WTC11 (cell line): ENCODE data around the gene CTDSPL. TPM values are rescaled to one million over a fixed set of nuclear protein-coding genes. Genes with fewer than 3 reads are reported as not detected.

Experiments
- ATAC-seq: fragments of 200-7000 bp; cut with Tn5 transposase; 2 replicates; pipeline ENCODE4 v1.10.0; 2021; ENCODE audit warnings: mild to moderate bottlenecking, moderate library complexity
- CTCF ChIA-PET: fragments of 300-600 bp; sonication (Branson Sonifier 250); formaldehyde crosslinking; loops from one replicate; lab custom pipeline; 2021; ENCODE audit warnings: antibody characterized with exemption; lab: Charles Lee
- POLR2A ChIA-PET: fragments of 350-600 bp; sonication (Branson Sonifier 250); formaldehyde crosslinking; loops from one replicate; lab custom pipeline; 2021; ENCODE audit warnings: antibody characterized with exemption; lab: Charles Lee
- DNase-seq: peaks from one replicate; pipeline ENCODE4 v3.0.0; 2021; ENCODE audit warnings: low spot score
- H3K27ac Mint-ChIP-seq: 2 replicates; pipeline ENCODE4 v1.8.0; 2021; ENCODE audit warnings: mixed read lengths
- H3K27me3 Mint-ChIP-seq: 2 replicates; pipeline ENCODE4 v1.8.0; 2021; ENCODE audit warnings: low read depth, mild to moderate bottlenecking, moderate library complexity, mixed read lengths
- H3K36me3 Mint-ChIP-seq: 2 replicates; pipeline ENCODE4 v1.8.0; 2021; ENCODE audit warnings: mixed read lengths
- H3K4me1 Mint-ChIP-seq: 2 replicates; pipeline ENCODE4 v1.8.0; 2022; ENCODE audit warnings: mixed read lengths
- H3K4me3 Mint-ChIP-seq: 2 replicates; pipeline ENCODE4 v1.8.0; 2021; ENCODE audit warnings: mild to moderate bottlenecking, moderate library complexity, mixed read lengths
- H3K9me3 Mint-ChIP-seq: 2 replicates; pipeline ENCODE4 v1.8.0; 2021; ENCODE audit warnings: mixed read lengths
- ESRRA ChIP-seq: sonication (generic); formaldehyde crosslinking; IDR thresholded peaks from 2 replicates; pipeline ENCODE4 v1.8.1; 2022; ENCODE audit warnings: mild to moderate bottlenecking, missing genetic modification reagents, borderline replicate concordance
- ETV6 ChIP-seq: sonication (generic); formaldehyde crosslinking; IDR thresholded peaks from 2 replicates; pipeline ENCODE4 v1.8.1; 2022; ENCODE audit warnings: mild to moderate bottlenecking, missing genetic modification reagents
- GABPB1 ChIP-seq: sonication (generic); formaldehyde crosslinking; IDR thresholded peaks from 2 replicates; pipeline ENCODE4 v1.8.1; 2023; ENCODE audit warnings: mild to moderate bottlenecking, missing genetic modification reagents
- NR3C1 ChIP-seq: sonication (generic); formaldehyde crosslinking; conservative IDR thresholded peaks from 2 replicates; pipeline ENCODE4 v1.8.1; 2023; ENCODE audit warnings: low read depth, mild to moderate bottlenecking, missing genetic modification reagents
- PRRX2 ChIP-seq: fragments of 250-450 bp; sonication (Bioruptor Pico); IDR thresholded peaks from 2 replicates; pipeline ENCODE4 v1.8.0; 2021; ENCODE audit warnings: mild to moderate bottlenecking
- SOX15 ChIP-seq: fragments of 250-450 bp; sonication (Bioruptor Pico); IDR thresholded peaks from 2 replicates; pipeline ENCODE4 v1.9.0; 2021; ENCODE audit warnings: mild to moderate bottlenecking
- TEAD4 ChIP-seq: sonication (generic); formaldehyde crosslinking; IDR thresholded peaks from 2 replicates; pipeline ENCODE4 v1.8.0; 2022; ENCODE audit warnings: mild to moderate bottlenecking, missing genetic modification reagents
- ZBTB21 ChIP-seq: sonication (generic); formaldehyde crosslinking; IDR thresholded peaks from 2 replicates; pipeline ENCODE4 v1.8.1; 2023; ENCODE audit warnings: mild to moderate bottlenecking, missing genetic modification reagents, borderline replicate concordance
- ZNF232 ChIP-seq: sonication (generic); formaldehyde crosslinking; IDR thresholded peaks from 2 replicates; pipeline ENCODE4 v1.8.0; 2022; ENCODE audit warnings: mild to moderate bottlenecking, missing genetic modification reagents
- total RNA-seq: library from RNA; stranded (reverse); gene quantifications from 3 replicates; pipeline ENCODE4 v1.2.3, GENCODE V29; 2021
- TF ChIP-seq, protein P1 (sequence below): sonication (generic); formaldehyde crosslinking; IDR thresholded peaks from 2 replicates; pipeline ENCODE4 v1.8.0; 2023; ENCODE audit warnings: missing genetic modification reagents, mild to moderate bottlenecking, borderline replicate concordance
- TF ChIP-seq, protein P2 (sequence below): sonication (generic); formaldehyde crosslinking; IDR thresholded peaks from 2 replicates; pipeline ENCODE4 v1.8.0; 2023; ENCODE audit warnings: mild to moderate bottlenecking, missing genetic modification reagents
- TF ChIP-seq, protein P3 (sequence below): sonication (generic); formaldehyde crosslinking; IDR thresholded peaks from 2 replicates; pipeline ENCODE4 v1.8.1; 2023; ENCODE audit warnings: mild to moderate bottlenecking, missing genetic modification reagents, moderate library complexity
- TF ChIP-seq, protein P4 (sequence below): sonication (generic); formaldehyde crosslinking; IDR thresholded peaks from 2 replicates; pipeline ENCODE4 v1.8.0; 2022; ENCODE audit warnings: mild to moderate bottlenecking, missing genetic modification reagents
- TF ChIP-seq, protein P5 (sequence below): sonication (generic); formaldehyde crosslinking; IDR thresholded peaks from 2 replicates; pipeline ENCODE4 v1.8.1; 2023; ENCODE audit warnings: mild to moderate bottlenecking, missing genetic modification reagents
- TF ChIP-seq, protein P6 (sequence below): sonication (generic); formaldehyde crosslinking; IDR thresholded peaks from 2 replicates; pipeline ENCODE4 v1.8.0; 2023; ENCODE audit warnings: missing genetic modification reagents
- TF ChIP-seq, protein P7 (sequence below): fragments of 250-450 bp; sonication (Bioruptor Pico); IDR thresholded peaks from 2 replicates; pipeline ENCODE4 v1.9.0; 2021; ENCODE audit warnings: moderate library complexity, mild to moderate bottlenecking, inconsistent platforms, borderline replicate concordance

CTDSPL gene
- total RNA-seq, 1 experiment from 2014 or later: 41.2 TPM

DNA sequence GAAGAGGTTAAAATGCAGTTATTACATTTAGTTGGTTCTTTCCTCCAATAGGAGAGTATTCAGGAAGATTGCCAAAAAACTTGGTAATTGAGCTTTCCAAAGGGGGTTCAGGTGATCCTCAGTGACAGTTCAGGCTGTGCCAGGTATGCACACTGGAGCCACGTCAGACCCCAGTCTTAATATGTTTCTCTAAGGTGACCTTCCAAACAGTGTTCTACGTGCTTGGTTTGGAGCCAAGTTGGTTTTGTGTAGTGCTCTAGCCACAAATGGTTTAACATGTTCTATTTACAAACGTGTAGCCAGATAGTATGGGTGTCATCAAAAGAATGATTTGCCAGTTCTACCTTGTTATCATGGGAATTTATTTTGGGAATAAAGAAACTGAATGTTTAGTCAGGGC is 21.0 kb downstream of the CTDSPL start:
- Mint-ChIP-seq H3K9me3 (no peaks in the 10 kb centered on the region), H3K4me3 (no peak overlapping the region), H3K27ac (no peak overlapping the region), H3K4me1 (peaks cover 25% of the 10 kb centered on the region), H3K27me3 (no peaks in the 10 kb centered on the region), H3K36me3 (no peaks in the 10 kb centered on the region)
- CTCF ChIA-PET: no interaction called here
- POLR2A ChIA-PET: no interaction called here
- TF ChIP-seq GABPB1 (no peak), SOX15 (CRISPR knock-in tag) (no peak), TEAD4 (CRISPR knock-in tag) (no peak), ESRRA (CRISPR knock-in tag) (no peak), PRRX2 (CRISPR knock-in tag) (no peak), NR3C1 (CRISPR knock-in tag) (no peak), ZBTB21 (CRISPR knock-in tag) (no peak), ZNF232 (CRISPR knock-in tag) (no peak), ETV6 (CRISPR knock-in tag) (no peak)
- TF ChIP-seq, protein P1, sequence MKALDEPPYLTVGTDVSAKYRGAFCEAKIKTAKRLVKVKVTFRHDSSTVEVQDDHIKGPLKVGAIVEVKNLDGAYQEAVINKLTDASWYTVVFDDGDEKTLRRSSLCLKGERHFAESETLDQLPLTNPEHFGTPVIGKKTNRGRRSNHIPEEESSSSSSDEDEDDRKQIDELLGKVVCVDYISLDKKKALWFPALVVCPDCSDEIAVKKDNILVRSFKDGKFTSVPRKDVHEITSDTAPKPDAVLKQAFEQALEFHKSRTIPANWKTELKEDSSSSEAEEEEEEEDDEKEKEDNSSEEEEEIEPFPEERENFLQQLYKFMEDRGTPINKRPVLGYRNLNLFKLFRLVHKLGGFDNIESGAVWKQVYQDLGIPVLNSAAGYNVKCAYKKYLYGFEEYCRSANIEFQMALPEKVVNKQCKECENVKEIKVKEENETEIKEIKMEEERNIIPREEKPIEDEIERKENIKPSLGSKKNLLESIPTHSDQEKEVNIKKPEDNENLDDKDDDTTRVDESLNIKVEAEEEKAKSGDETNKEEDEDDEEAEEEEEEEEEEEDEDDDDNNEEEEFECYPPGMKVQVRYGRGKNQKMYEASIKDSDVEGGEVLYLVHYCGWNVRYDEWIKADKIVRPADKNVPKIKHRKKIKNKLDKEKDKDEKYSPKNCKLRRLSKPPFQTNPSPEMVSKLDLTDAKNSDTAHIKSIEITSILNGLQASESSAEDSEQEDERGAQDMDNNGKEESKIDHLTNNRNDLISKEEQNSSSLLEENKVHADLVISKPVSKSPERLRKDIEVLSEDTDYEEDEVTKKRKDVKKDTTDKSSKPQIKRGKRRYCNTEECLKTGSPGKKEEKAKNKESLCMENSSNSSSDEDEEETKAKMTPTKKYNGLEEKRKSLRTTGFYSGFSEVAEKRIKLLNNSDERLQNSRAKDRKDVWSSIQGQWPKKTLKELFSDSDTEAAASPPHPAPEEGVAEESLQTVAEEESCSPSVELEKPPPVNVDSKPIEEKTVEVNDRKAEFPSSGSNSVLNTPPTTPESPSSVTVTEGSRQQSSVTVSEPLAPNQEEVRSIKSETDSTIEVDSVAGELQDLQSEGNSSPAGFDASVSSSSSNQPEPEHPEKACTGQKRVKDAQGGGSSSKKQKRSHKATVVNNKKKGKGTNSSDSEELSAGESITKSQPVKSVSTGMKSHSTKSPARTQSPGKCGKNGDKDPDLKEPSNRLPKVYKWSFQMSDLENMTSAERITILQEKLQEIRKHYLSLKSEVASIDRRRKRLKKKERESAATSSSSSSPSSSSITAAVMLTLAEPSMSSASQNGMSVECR (CRISPR knock-in tag): no peak
- TF ChIP-seq, protein P2, sequence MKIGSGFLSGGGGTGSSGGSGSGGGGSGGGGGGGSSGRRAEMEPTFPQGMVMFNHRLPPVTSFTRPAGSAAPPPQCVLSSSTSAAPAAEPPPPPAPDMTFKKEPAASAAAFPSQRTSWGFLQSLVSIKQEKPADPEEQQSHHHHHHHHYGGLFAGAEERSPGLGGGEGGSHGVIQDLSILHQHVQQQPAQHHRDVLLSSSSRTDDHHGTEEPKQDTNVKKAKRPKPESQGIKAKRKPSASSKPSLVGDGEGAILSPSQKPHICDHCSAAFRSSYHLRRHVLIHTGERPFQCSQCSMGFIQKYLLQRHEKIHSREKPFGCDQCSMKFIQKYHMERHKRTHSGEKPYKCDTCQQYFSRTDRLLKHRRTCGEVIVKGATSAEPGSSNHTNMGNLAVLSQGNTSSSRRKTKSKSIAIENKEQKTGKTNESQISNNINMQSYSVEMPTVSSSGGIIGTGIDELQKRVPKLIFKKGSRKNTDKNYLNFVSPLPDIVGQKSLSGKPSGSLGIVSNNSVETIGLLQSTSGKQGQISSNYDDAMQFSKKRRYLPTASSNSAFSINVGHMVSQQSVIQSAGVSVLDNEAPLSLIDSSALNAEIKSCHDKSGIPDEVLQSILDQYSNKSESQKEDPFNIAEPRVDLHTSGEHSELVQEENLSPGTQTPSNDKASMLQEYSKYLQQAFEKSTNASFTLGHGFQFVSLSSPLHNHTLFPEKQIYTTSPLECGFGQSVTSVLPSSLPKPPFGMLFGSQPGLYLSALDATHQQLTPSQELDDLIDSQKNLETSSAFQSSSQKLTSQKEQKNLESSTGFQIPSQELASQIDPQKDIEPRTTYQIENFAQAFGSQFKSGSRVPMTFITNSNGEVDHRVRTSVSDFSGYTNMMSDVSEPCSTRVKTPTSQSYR (CRISPR knock-in tag): no peak
- TF ChIP-seq, protein P3, sequence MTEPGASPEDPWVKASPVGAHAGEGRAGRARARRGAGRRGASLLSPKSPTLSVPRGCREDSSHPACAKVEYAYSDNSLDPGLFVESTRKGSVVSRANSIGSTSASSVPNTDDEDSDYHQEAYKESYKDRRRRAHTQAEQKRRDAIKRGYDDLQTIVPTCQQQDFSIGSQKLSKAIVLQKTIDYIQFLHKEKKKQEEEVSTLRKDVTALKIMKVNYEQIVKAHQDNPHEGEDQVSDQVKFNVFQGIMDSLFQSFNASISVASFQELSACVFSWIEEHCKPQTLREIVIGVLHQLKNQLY: no peak
- TF ChIP-seq, protein P4, sequence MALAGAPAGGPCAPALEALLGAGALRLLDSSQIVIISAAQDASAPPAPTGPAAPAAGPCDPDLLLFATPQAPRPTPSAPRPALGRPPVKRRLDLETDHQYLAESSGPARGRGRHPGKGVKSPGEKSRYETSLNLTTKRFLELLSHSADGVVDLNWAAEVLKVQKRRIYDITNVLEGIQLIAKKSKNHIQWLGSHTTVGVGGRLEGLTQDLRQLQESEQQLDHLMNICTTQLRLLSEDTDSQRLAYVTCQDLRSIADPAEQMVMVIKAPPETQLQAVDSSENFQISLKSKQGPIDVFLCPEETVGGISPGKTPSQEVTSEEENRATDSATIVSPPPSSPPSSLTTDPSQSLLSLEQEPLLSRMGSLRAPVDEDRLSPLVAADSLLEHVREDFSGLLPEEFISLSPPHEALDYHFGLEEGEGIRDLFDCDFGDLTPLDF: no peak
- TF ChIP-seq, protein P5, sequence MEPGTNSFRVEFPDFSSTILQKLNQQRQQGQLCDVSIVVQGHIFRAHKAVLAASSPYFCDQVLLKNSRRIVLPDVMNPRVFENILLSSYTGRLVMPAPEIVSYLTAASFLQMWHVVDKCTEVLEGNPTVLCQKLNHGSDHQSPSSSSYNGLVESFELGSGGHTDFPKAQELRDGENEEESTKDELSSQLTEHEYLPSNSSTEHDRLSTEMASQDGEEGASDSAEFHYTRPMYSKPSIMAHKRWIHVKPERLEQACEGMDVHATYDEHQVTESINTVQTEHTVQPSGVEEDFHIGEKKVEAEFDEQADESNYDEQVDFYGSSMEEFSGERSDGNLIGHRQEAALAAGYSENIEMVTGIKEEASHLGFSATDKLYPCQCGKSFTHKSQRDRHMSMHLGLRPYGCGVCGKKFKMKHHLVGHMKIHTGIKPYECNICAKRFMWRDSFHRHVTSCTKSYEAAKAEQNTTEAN (CRISPR knock-in tag): no peak
- TF ChIP-seq, protein P6, sequence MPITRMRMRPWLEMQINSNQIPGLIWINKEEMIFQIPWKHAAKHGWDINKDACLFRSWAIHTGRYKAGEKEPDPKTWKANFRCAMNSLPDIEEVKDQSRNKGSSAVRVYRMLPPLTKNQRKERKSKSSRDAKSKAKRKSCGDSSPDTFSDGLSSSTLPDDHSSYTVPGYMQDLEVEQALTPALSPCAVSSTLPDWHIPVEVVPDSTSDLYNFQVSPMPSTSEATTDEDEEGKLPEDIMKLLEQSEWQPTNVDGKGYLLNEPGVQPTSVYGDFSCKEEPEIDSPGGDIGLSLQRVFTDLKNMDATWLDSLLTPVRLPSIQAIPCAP (CRISPR knock-in tag): no peak
- TF ChIP-seq, protein P7, sequence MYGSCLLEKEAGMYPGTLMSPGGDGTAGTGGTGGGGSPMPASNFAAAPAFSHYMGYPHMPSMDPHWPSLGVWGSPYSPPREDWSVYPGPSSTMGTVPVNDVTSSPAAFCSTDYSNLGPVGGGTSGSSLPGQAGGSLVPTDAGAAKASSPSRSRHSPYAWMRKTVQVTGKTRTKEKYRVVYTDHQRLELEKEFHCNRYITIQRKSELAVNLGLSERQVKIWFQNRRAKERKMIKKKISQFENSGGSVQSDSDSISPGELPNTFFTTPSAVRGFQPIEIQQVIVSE (CRISPR knock-in tag): no peak
- no peak for DNase-seq
- ATAC-seq: no peak
